GM12878 (cell line): ENCODE data around the gene RGCC.

Source experiments
- EP300 ChIP-seq, 2 experiments: fragments of 150-350 bp in 1 of 2; IDR thresholded peaks; 2 replicates each; pipeline ENCODE4 v1.6.1; 2011 to 2012; ENCODE audit warnings: low read depth in 2 of 2, low read length in 2 of 2, borderline replicate concordance in 1 of 2, improper control_type of control experiment in 1 of 2, inconsistent platforms in 1 of 2; ENCODE audit not compliant: control insufficient read depth in 1 of 2
- NR2C2 ChIP-seq: IDR thresholded peaks from 2 replicates; pipeline ENCODE4 v1.6.1; 2011; ENCODE audit warnings: borderline replicate concordance, low read depth; ENCODE audit not compliant: control insufficient read depth, insufficient read length
- TF ChIP-seq, protein P1 (sequence below): IDR thresholded peaks from 2 replicates; pipeline ENCODE4 v1.6.1; 2011; ENCODE audit warnings: mild to moderate bottlenecking, low read depth, low read length, moderate library complexity; ENCODE audit not compliant: insufficient replicate concordance
- TF ChIP-seq, protein P2 (sequence below), 3 experiments: IDR thresholded peaks in 2 of 3; conservative IDR thresholded peaks in 1 of 3; 2 replicates each; pipeline ENCODE4 v1.5.1; 2011; ENCODE audit warnings: low read depth in 3 of 3, low read length in 3 of 3, mild to moderate bottlenecking in 3 of 3, control low read depth in 2 of 3, moderate library complexity in 2 of 3, inconsistent platforms in 1 of 3, mixed read lengths in 1 of 3; ENCODE audit not compliant: control insufficient read depth in 2 of 3, insufficient read depth in 1 of 3; ENCODE audit errors: extremely low read depth in 1 of 3

DNA sequence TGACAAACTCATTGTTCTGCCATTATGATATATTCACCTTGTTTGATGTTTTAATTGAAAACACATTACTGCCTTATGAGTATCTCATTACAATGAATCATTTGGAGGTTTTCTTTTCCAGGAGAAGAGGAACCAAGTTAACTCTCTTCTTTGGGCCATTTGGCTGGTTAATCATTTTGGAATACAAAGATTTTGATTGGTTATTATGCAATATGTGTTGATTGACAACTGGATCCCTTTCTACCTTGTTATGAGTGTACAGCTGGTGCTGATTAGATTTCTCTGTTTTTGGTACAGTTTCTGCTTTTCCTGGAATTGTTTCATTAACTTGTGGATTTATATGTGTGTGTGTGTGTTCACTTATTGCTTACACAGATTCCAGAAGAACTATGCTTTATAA, 49.2 kb upstream of the RGCC start:
- TF ChIP-seq NR2C2: no peak
- no peak for TF ChIP-seq EP300 (IDR thresholded peaks at IDR 0.05; ENCODE audit: borderline replicate concordance in 1 of 2, control insufficient read depth in 1 of 2, low read depth in 2 of 2, low read length in 2 of 2)
- TF ChIP-seq, protein P1, sequence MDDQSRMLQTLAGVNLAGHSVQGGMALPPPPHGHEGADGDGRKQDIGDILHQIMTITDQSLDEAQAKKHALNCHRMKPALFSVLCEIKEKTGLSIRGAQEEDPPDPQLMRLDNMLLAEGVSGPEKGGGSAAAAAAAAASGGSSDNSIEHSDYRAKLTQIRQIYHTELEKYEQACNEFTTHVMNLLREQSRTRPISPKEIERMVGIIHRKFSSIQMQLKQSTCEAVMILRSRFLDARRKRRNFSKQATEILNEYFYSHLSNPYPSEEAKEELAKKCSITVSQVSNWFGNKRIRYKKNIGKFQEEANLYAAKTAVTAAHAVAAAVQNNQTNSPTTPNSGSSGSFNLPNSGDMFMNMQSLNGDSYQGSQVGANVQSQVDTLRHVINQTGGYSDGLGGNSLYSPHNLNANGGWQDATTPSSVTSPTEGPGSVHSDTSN: no peak
- TF ChIP-seq, protein P2, sequence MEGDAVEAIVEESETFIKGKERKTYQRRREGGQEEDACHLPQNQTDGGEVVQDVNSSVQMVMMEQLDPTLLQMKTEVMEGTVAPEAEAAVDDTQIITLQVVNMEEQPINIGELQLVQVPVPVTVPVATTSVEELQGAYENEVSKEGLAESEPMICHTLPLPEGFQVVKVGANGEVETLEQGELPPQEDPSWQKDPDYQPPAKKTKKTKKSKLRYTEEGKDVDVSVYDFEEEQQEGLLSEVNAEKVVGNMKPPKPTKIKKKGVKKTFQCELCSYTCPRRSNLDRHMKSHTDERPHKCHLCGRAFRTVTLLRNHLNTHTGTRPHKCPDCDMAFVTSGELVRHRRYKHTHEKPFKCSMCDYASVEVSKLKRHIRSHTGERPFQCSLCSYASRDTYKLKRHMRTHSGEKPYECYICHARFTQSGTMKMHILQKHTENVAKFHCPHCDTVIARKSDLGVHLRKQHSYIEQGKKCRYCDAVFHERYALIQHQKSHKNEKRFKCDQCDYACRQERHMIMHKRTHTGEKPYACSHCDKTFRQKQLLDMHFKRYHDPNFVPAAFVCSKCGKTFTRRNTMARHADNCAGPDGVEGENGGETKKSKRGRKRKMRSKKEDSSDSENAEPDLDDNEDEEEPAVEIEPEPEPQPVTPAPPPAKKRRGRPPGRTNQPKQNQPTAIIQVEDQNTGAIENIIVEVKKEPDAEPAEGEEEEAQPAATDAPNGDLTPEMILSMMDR (IDR thresholded peaks at IDR 0.05 in 2 of 3, conservative IDR thresholded peaks at IDR 0.05 in 1 of 3; ENCODE audit: control insufficient read depth in 2 of 3, extremely low read depth in 1 of 3, insufficient read depth in 1 of 3, low read depth in 3 of 3, low read length in 3 of 3): no peak
